GM23338 (cell line): ENCODE results near the gene CD34. TPM values are rescaled to one million over a fixed set of nuclear protein-coding genes. Genes with fewer than 3 reads are reported as not detected.

Source experiments
- ATAC-seq: fragments of 200-7000 bp; cut with Tn5 transposase; 3 replicates; pipeline ENCODE4 v1.9.1; 2020
- DNase-seq: peaks from one replicate; pipeline ENCODE4 v3.0.0-alpha.2; 2015; ENCODE audit warnings: low spot score
- H2AFZ ChIP-seq: fragments of 200-600 bp; sonication (generic); 2 replicates; pipeline ENCODE4 v1.8.0; 2016; ENCODE audit warnings: antibody characterized with exemption, mild to moderate bottlenecking, moderate library complexity
- H3F3A ChIP-seq: fragments of 200-600 bp; sonication (generic); replicated peaks from 2 replicates; pipeline ENCODE4 v1.8.0; 2017; ENCODE audit warnings: antibody characterized with exemption, mixed run types, low read depth
- H3K27ac ChIP-seq: fragments of 200-600 bp; sonication (generic); 2 replicates; pipeline ENCODE4 v1.6.1; 2016; ENCODE audit warnings: low read depth
- H3K27me3 ChIP-seq: fragments of 200-600 bp; sonication (generic); 2 replicates; pipeline ENCODE4 v1.8.0; 2016; ENCODE audit warnings: mild to moderate bottlenecking, mixed run types, moderate library complexity; ENCODE audit not compliant: insufficient read depth
- H3K36me3 ChIP-seq: fragments of 200-600 bp; sonication (generic); 2 replicates; pipeline ENCODE4 v1.8.0; 2016; ENCODE audit warnings: mild to moderate bottlenecking; ENCODE audit not compliant: insufficient read depth
- H3K4me1 ChIP-seq: fragments of 200-600 bp; sonication (generic); 2 replicates; pipeline ENCODE4 v1.8.0; 2016; ENCODE audit warnings: mild to moderate bottlenecking, moderate library complexity; ENCODE audit not compliant: insufficient read depth
- H3K4me2 ChIP-seq: fragments of 200-600 bp; sonication (generic); 2 replicates; pipeline ENCODE4 v1.7.1; 2017; ENCODE audit warnings: mixed run types
- H3K4me3 ChIP-seq: fragments of 200-600 bp; sonication (generic); 2 replicates; pipeline ENCODE4 v1.6.1; 2016; ENCODE audit warnings: mixed run types
- H3K79me2 ChIP-seq: fragments of 200-600 bp; sonication (generic); replicated peaks from 2 replicates; pipeline ENCODE4 v1.8.0; 2017; ENCODE audit warnings: mild to moderate bottlenecking; ENCODE audit not compliant: insufficient read depth
- H3K9me2 ChIP-seq: fragments of 200-600 bp; sonication (generic); 2 replicates; pipeline ENCODE4 v1.8.0; 2017; ENCODE audit not compliant: insufficient read depth
- H4K20me1 ChIP-seq: fragments of 200-600 bp; sonication (generic); replicated peaks from 2 replicates; pipeline ENCODE4 v1.8.0; 2017; ENCODE audit warnings: mild to moderate bottlenecking; ENCODE audit not compliant: insufficient read depth
- H3K27ac Mint-ChIP-seq: 2 replicates; pipeline ENCODE4 v1.8.0; 2020; ENCODE audit warnings: inconsistent platforms, mild to moderate bottlenecking, moderate library complexity, mixed read lengths
- H3K27me3 Mint-ChIP-seq: 3 replicates; pipeline ENCODE4 v1.8.0; 2022; ENCODE audit warnings: low read depth, mild to moderate bottlenecking, moderate library complexity, mixed read lengths, inconsistent platforms; ENCODE audit not compliant: insufficient read depth, poor library complexity
- H3K36me3 Mint-ChIP-seq: 3 replicates; pipeline ENCODE4 v1.8.0; 2021; ENCODE audit warnings: low read depth, mild to moderate bottlenecking, inconsistent platforms, moderate library complexity, mixed read lengths
- H3K4me1 Mint-ChIP-seq: 3 replicates; pipeline ENCODE4 v1.8.0; 2020; ENCODE audit warnings: mild to moderate bottlenecking, inconsistent platforms, mixed read lengths
- H3K4me3 Mint-ChIP-seq: 3 replicates; pipeline ENCODE4 v1.8.0; 2021; ENCODE audit warnings: moderate library complexity, mild to moderate bottlenecking, inconsistent platforms, mixed read lengths
- H3K9me3 Mint-ChIP-seq: 3 replicates; pipeline ENCODE4 v1.8.0; 2020; ENCODE audit warnings: moderate library complexity, mild to moderate bottlenecking, inconsistent platforms, mixed read lengths
- CREB1 ChIP-seq: fragments of 250-450 bp; sonication (Bioruptor Pico); IDR thresholded peaks from 2 replicates; pipeline ENCODE4 v1.5.0; 2020; ENCODE audit warnings: low read depth, mild to moderate bottlenecking, moderate library complexity
- EZH2 ChIP-seq: fragments of 200-600 bp; sonication (generic); IDR thresholded peaks from one replicate; pipeline ENCODE4 v1.8.0; 2017; ENCODE audit warnings: antibody characterized with exemption, mild to moderate bottlenecking, low read depth; ENCODE audit not compliant: unreplicated experiment
- EZH2phosphoT487 ChIP-seq: fragments of 200-600 bp; sonication (generic); IDR thresholded peaks from one replicate; pipeline ENCODE4 v1.8.1; 2018; ENCODE audit warnings: antibody characterized with exemption; ENCODE audit not compliant: unreplicated experiment
- NANOG ChIP-seq: IDR thresholded peaks from 2 replicates; pipeline ENCODE4 v1.6.1; 2016; ENCODE audit warnings: antibody characterized with exemption, borderline replicate concordance
- REST ChIP-seq: IDR thresholded peaks from one replicate; pipeline ENCODE4 v1.6.1; 2018; ENCODE audit warnings: antibody characterized with exemption; ENCODE audit not compliant: unreplicated experiment
- STAT1 ChIP-seq: IDR thresholded peaks from one replicate; pipeline ENCODE4 v1.6.1; 2016; ENCODE audit warnings: antibody characterized with exemption; ENCODE audit not compliant: unreplicated experiment
- polyA plus RNA-seq: library from polyadenylated mRNA; unstranded; fragments of >200 nt; fragmentation: Nextera tagmentation; extraction: Ambion mirVana; gene quantifications from 2 replicates; pipeline ENCODE4 v1.2.1, GENCODE V29; 2016
- total RNA-seq: library from RNA; depleted of rRNA; stranded (reverse); fragments of >200 nt; shearing (Covaris generic); gene quantifications from 2 replicates; pipeline ENCODE4 v1.2.3, GENCODE V29; 2014
- TF ChIP-seq, protein P1 (sequence below): fragments of 250-450 bp; sonication (Bioruptor Pico); IDR thresholded peaks from 2 replicates; pipeline ENCODE4 v1.5.0; 2020; ENCODE audit warnings: mild to moderate bottlenecking, moderate library complexity
- TF ChIP-seq, protein P2 (sequence below), 2 experiments: fragments of 200-600 bp in 1 of 2; sonication (generic) in 1 of 2; conservative IDR thresholded peaks; 2 replicates each; pipeline versions ENCODE4 v1.5.1 to v1.6.1; 2016 to 2017; ENCODE audit warnings: antibody characterized with exemption in 2 of 2, low read depth in 2 of 2, mild to moderate bottlenecking in 2 of 2, moderate library complexity in 1 of 2

Gene CD34
- total and polyA plus RNA-seq, 2 experiments from 2014 or later: 0.07 to 0.18 TPM

- Mint-ChIP-seq H3K9me3 (no peaks in the 10 kb centered on the region; the same call in 2 of the 3 replicates), H3K4me1 (no peaks in the 10 kb centered on the region), H3K36me3 (no peaks in the 10 kb centered on the region), H3K27me3 (no peaks in the 10 kb centered on the region), H3K4me3 (no peak overlapping the region), H3K27ac (no peak overlapping the region)
- no peaks in the 10 kb centered on the region for H3K4me1 ChIP-seq
- no peak overlapping the region for H2AFZ ChIP-seq
- H4K20me1 ChIP-seq: no peaks in the 10 kb centered on the region
- no peaks in the 10 kb centered on the region for H3K79me2 ChIP-seq
- H3K9me2 ChIP-seq: no peaks in the 10 kb centered on the region
- DNase-seq (peak; percentile 14), ATAC-seq (no peak; the same call in 2 of the 3 replicates)
- no peaks in the 10 kb centered on the region for H3F3A ChIP-seq
- no peaks in the 10 kb centered on the region for H3K27me3 ChIP-seq
- H3K4me2 ChIP-seq: no peak overlapping the region
- no peak overlapping the region for H3K27ac ChIP-seq
- H3K4me3 ChIP-seq: no peak overlapping the region
- no peaks in the 10 kb centered on the region for H3K36me3 ChIP-seq
- no peak for TF ChIP-seq STAT1
- TF ChIP-seq CREB1 (CRISPR knock-in tag): no peak
- no peak for TF ChIP-seq NANOG
- TF ChIP-seq EZH2: no peak
- TF ChIP-seq, protein P1, sequence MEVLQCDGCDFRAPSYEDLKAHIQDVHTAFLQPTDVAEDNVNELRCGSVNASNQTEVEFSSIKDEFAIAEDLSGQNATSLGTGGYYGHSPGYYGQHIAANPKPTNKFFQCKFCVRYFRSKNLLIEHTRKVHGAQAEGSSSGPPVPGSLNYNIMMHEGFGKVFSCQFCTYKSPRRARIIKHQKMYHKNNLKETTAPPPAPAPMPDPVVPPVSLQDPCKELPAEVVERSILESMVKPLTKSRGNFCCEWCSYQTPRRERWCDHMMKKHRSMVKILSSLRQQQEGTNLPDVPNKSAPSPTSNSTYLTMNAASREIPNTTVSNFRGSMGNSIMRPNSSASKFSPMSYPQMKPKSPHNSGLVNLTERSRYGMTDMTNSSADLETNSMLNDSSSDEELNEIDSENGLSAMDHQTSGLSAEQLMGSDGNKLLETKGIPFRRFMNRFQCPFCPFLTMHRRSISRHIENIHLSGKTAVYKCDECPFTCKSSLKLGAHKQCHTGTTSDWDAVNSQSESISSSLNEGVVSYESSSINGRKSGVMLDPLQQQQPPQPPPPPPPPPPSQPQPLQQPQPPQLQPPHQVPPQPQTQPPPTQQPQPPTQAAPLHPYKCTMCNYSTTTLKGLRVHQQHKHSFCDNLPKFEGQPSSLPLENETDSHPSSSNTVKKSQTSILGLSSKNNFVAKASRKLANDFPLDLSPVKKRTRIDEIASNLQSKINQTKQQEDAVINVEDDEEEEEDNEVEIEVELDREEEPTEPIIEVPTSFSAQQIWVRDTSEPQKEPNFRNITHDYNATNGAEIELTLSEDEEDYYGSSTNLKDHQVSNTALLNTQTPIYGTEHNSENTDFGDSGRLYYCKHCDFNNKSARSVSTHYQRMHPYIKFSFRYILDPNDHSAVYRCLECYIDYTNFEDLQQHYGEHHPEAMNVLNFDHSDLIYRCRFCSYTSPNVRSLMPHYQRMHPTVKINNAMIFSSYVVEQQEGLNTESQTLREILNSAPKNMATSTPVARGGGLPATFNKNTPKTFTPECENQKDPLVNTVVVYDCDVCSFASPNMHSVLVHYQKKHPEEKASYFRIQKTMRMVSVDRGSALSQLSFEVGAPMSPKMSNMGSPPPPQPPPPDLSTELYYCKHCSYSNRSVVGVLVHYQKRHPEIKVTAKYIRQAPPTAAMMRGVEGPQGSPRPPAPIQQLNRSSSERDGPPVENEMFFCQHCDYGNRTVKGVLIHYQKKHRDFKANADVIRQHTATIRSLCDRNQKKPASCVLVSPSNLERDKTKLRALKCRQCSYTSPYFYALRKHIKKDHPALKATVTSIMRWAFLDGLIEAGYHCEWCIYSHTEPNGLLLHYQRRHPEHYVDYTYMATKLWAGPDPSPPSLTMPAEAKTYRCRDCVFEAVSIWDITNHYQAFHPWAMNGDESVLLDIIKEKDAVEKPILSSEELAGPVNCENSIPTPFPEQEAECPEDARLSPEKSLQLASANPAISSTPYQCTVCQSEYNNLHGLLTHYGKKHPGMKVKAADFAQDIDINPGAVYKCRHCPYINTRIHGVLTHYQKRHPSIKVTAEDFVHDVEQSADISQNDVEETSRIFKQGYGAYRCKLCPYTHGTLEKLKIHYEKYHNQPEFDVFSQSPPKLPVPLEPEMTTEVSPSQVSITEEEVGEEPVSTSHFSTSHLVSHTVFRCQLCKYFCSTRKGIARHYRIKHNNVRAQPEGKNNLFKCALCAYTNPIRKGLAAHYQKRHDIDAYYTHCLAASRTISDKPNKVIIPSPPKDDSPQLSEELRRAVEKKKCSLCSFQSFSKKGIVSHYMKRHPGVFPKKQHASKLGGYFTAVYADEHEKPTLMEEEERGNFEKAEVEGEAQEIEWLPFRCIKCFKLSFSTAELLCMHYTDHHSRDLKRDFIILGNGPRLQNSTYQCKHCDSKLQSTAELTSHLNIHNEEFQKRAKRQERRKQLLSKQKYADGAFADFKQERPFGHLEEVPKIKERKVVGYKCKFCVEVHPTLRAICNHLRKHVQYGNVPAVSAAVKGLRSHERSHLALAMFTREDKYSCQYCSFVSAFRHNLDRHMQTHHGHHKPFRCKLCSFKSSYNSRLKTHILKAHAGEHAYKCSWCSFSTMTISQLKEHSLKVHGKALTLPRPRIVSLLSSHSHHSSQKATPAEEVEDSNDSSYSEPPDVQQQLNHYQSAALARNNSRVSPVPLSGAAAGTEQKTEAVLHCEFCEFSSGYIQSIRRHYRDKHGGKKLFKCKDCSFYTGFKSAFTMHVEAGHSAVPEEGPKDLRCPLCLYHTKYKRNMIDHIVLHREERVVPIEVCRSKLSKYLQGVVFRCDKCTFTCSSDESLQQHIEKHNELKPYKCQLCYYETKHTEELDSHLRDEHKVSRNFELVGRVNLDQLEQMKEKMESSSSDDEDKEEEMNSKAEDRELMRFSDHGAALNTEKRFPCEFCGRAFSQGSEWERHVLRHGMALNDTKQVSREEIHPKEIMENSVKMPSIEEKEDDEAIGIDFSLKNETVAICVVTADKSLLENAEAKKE (CRISPR knock-in tag): no peak
- TF ChIP-seq REST: no peak
- TF ChIP-seq, protein P2, sequence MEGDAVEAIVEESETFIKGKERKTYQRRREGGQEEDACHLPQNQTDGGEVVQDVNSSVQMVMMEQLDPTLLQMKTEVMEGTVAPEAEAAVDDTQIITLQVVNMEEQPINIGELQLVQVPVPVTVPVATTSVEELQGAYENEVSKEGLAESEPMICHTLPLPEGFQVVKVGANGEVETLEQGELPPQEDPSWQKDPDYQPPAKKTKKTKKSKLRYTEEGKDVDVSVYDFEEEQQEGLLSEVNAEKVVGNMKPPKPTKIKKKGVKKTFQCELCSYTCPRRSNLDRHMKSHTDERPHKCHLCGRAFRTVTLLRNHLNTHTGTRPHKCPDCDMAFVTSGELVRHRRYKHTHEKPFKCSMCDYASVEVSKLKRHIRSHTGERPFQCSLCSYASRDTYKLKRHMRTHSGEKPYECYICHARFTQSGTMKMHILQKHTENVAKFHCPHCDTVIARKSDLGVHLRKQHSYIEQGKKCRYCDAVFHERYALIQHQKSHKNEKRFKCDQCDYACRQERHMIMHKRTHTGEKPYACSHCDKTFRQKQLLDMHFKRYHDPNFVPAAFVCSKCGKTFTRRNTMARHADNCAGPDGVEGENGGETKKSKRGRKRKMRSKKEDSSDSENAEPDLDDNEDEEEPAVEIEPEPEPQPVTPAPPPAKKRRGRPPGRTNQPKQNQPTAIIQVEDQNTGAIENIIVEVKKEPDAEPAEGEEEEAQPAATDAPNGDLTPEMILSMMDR (conservative IDR thresholded peaks at IDR 0.05; ENCODE audit: low read depth in 2 of 2): peak in 1 of 2 experiments; percentile 39; a peak in 3 of 4 replicates
- no peak for TF ChIP-seq EZH2phosphoT487
Observed at GRCh38 chr1:207897188-207897587, 13.7 kb downstream of the CD34 start.
